Hippocampal formation (tissue), 2 donors: ENCODE results near the gene RAET1L.
"Not testable (repeated sequence)": the region's sequence is repeated elsewhere in the genome, so short reads cannot be mapped to it uniquely, and the experiment has no call there.

Source experiments
- DNase-seq, 2 donors: peaks; one replicate each; lab custom pipeline; 2025; lab: John Stamatoyannopoulos, UW

RAET1L gene

DNA sequence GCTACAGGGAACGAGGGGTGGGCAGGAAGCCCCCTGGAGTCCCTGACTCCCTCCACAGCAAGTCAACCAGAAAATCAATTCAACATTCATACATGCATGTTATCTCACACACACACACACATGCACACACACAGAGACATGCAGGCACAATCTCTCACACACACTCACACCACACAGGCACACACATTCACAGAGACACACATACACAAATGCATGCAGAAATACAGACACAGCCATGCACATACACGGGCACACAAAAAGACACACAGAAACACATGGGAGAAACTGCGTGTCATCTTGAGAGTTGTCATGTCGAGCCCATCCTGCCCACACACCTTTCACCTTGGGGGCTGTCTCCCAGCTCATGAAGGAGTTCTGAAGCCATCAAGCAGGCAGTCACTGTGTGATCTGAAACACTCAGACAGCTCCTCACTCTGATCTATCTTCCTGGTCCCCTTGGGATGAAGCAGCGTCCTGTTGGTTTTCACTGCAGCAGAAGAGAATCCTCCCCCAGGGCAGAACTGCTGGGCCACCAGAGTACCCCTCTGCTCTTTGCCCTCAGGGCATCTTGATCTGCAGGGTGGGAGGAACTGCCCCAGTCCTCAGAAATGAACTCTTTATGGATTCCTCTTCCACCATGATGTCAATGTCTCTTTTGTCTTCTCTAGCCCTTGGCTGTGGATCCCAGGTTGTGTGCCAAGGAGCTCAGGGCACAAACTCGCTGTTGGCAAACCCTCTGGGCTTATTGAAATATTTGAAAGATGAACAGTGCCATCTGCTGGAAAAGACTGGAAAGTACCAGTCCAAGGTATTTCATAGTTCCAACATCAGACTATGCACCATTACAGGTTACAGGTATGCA lies 8.8 kb downstream of the RAET1L start:
- peak; percentile 70 to 73 for DNase-seq

- not testable (repeated sequence) for DNase-seq
Observed at GRCh38 chr6:150015281-150016001, 9.9 kb downstream of the RAET1L start.

DNA sequence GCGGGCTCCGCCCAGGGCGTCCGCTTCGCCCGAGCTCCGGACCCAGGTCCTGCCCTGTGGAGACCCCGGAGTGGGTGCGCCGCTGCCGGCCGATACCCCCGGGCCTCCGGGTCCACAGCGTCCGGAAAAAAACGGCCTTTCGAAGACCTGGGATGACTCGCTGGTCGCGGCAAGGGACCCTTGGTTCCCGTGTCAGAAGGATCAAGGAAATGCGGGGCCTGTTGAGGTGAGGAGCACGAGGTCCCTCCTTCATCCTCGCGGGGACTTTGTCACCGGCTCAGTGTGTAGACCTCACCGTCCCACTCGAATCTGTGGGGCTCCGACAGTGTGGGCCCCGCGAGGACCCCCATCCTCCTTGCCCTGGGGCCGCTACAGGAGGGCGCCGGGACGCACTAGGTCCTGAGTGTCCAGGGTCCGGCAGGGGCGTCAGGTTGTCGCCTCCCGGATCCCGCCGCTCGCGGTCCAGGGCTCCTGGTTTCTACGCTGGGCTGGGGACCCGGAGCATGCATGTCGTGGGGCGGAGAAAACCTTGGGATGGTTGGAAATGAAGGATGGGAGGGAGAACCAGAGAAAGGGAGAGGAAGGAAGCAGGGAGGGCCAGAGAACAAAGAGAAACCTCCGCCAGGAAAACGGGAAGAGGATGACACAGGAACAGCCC lies 10.6 kb downstream of the RAET1L start:
- not testable (repeated sequence) for DNase-seq

DNA sequence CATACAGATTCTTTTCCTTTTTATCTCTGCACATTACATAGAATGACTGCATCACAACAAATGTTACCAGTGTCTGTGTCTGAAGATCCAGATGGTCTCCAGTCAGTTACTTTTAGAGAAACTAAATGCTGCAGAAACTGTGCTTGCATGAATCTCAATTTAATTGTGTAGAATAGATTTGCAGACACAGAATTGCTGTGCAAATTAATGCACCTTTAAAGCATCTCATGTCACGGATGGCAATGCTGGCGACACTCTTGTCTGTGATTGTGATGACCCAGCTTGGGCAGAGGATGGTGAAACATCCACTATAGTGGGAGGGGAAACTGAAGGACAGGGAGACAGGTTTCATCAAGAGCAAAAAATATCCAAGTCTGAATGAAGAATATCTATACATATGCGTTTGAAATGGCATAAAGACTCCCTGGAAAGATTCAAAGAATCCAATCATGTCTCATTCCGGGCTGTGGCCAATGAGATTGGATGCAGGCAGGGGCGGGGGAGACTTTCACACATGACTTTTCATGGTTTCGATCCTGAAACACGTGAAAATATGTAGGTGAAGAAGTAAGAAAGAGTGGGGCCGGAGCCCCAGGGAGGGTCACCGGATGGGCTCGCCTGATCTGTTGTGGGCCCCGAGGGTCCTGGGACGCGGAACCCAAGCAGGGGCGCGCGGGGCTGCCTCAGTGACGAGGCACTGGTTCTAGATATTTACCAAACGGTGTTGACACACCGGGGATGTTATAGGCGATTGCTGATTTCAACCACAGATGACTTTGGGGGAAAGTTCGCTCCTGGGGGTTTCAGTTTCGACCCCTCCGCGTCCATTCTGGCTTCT lies 11.3 kb downstream of the RAET1L start:
- DNase-seq = not testable (repeated sequence)

DNA sequence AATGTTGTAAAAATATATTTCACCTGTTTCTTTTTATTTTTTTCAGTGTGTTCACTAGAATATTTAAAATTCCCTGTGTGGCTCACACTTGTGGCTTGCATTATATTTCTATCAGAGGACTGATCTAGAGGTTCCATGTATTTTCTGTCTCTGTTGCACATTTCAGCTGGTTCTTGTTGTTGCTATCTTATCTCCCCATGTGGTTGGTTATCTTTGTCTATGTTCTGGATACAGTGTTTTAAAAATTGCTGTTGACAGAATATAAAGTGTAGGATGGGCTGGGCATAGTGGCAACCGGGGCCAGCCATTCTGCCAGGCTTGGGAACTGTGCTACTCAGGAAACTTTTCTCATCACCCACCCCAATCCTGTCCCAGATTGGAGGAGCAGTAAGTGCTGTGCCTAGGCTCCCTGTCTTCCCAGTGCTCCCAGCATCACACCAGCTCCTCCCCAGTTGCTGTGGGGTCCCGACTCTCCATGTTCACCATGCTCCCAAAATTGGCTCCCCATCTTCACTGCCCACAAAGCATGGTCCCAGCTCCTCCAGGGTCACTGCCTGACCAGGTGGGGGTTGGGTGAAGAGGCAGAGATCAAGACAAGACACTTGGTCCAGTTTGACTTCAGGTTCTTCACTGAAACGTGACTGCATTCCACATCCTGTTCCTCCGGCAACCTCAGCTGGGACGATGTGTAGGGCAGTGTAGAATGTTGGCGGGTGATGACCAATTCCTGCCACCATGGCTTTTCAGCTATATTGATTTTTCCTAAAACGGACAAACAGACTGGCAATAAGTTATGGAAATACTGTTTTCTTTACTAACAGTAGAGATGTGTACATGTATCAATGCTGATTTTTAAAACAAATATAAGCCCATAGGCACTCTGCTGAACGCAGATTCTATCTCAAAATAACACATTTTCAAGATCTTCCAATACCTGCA lies 12.2 kb downstream of the RAET1L start:
- not testable (repeated sequence) for DNase-seq

- DNase-seq = no peak
Observed at GRCh38 chr6:150008588-150008987, 16.7 kb downstream of the RAET1L start.

GRCh38 chr6:150006961-150007464 lies 18.3 kb downstream of the RAET1L start:
- DNase-seq = no peak

DNA sequence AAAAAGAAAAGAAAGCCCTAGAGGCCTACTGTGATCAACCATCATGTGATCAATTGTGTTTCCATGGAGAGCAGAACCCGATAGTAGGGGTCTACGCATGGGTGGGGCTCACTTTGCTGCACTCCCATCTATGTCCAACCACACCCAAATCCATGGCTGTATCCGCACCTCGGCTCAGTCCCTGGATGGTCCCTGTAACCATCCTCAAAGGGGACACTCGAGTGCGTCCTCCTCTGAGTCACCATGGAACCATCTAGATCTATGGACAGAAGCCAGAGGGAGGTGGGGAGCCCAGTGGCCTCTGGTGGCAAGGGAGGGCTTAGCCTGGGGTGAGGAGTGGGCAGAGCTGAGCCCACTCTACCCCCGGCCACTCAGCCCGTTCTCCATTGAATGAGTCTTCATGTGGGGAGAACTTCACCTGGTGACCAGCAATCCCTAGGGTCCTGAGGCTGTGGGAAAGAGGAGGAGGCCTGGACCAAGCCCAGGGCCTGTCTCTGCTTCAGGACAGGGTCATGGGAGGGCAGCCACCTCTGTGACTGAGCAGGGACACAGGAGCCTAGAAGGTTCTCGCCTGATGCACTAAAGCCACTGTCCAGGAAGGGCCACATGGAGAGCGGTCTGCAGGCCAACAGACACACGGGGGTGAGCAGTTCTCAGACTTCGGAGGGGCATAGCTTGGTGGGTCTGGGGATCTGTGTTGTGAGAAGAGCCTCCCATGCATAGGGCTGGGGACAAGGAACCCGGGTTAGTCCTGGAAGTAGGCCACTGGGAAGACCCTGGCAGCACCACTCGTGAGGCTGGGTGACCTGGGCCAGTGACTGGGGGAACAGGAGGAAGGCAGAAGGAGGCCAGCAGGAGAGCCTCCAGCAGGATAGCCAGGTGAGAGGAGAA lies 19.3 kb downstream of the RAET1L start:
- DNase-seq = no peak

DNA sequence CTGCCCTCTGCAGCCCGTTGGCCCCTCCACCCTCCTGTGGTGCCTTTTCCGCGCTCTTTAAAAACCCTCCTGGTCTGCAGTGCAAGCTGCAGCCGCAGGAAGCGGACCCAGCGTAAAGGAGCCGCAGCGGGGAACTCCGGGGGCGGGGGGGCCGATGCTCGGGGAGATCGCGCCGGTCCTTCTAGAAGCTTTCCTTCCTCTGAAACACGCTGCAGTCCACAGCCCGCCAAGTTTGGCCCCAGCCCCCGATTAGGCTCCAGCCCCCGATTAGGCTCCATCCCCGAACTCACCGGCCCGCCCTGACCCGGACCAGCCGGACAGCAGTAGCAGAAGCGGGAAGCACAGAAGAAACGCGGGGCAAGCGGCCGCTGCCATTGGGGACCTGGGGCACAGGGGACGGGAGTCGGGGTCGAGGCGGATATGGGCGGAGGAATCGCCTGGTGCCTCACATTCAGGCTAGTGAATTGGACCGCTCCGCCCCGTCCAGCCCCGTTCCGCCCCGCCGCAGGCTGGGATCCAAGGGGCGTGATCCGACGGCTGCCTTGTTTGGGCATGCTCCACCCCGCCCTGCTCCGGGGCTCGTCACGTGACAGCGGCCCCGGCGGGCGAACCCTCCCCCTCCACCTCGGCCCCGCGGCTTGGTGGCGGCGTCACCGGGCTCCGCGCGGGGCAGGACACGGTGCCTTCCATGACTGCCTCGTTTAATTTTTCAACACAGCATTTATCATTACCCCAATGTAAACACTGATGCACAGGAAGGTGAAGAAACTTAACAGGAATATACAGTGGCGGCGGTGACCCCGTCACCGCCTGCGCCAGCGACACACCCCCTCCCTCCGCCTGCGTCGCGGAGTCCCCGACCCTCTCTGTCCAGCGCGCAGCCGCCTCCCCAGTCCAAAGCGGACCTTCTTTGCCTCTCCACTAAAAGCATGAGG lies 20.3 kb downstream of the RAET1L start:
- peak; percentile 56 to 84 for DNase-seq

DNA sequence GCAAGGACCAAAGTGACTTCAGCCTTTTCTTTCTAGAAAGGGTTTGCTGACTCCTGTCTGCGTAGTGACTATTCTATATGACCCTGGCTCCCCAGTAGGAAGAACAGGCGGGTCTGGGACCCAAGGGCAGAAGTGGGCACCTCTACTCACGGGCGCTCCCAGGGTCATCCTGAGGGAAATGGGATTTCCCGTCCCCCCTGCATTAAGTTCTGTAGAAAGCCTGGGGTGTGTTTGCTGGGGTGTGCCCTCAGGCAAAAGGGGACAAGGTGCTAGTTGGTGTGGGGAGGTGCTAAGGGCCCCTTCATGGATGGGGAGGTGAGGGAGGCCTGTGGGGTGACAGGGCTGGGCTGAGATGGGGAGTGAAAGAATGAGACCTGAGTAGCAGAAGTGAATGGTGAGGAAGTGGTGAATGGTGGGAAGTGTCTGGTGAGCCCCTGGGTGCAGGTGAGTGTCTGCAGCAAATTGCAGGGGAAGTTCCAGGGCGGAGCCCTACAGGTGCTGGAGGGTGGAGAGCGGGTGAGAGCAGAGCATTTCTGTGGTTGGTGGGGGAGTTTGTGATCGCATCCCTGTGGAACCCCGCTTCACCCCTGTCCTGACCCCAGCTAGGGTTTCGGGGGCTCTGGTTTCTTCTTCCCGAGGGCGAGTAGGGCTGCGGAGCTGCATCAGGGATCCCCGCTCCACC lies 21.1 kb downstream of the RAET1L start:
- DNase-seq = no peak

GRCh38 chr6:150003599-150003998 lies 21.7 kb downstream of the RAET1L start:
- DNase-seq = not testable (repeated sequence)

- no peak for DNase-seq
Observed at GRCh38 chr6:150002710-150003109, 22.6 kb downstream of the RAET1L start.

DNA sequence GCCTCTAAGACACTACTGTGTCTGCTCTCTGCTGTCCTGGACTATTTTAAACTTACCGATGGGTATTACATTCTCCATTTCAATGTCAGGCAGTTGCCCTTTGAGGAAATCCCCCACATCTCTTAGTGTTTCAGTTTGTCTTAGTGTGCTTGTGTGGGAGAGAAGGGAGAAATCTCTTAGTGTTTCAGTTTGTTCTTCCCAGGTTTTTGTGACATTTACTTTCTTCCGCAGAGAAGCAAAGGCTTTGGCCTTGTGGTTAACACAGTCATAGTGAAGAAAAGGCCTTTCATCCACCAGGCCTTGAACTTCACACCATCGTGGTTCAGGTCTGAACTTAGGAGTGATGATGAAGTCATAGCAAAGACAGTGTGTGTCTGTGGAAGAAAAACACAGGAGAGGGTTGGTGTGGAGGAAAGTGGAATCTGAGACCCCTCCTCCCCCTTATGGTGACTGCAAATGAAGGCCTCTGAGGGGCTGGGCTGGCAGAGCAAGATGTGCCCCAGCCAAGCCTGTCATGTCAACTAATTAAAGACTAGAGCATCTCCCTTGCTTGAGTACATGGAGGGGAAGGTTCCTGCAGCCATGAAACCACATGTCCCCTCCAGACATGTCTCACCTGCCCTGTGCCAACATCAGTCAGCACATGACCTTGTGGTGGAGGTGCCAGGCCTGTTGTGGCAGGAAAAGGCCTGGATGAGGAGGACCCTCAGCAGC lies 23.9 kb downstream of the RAET1L start:
- DNase-seq = no peak

DNA sequence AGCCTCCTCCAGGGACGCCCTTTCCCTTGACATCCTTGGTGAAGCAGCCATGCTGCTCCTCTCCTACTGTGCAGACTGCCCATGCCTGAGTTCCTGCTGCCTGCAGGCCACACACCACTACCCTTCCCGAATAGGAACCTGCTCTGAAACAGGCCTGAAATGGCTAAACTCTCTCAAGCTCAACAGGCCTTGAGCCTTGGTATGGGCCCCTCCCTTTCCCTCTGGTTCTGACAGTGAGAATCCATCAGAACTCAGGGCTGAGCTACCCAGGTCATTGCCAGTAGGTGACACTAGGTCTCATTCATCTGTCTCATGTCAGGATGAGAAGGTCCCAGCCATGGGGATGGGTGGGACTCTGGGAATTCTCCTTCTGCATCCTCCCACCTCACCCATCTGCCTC lies 25.7 kb downstream of the RAET1L start:
- DNase-seq = no peak

GRCh38 chr6:149995971-149996370 lies 29.4 kb downstream of the RAET1L start:
- DNase-seq = no peak

GRCh38 chr6:149995235-149995750 lies 30.0 kb downstream of the RAET1L start:
- no peak for DNase-seq

DNA sequence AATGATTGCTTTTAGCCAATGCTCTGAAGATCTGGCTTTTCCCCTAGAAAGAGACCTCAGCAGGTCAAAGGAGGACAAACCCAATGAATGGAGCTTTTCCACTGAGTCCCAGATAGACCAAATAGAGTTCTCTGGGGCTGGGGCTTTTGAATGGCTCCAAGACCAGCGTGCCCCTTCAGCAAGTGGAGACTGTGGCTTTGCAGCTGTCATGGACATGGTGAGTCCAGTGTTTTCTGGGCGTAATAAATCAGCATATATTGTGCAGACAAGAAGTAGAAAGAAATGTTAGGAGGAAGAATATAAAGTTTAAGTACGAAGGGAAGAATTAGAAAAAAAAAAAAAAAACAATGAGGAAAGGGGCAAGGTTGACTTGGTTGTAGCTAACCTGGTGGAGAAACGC lies 33.5 kb downstream of the RAET1L start:
- DNase-seq = no peak
